Mesenchymal stem cell (in vitro differentiated cells and primary cell): Measurements from ENCODE around the gene VSTM1.
"Not testable (repeated sequence)": the region's sequence is repeated elsewhere in the genome, so short reads cannot be mapped to it uniquely, and the experiment has no call there.

Source experiments
- DNase-seq: peaks from one replicate; pipeline ENCODE4 v3.0.0-alpha.2; 2013
- H2AFZ ChIP-seq: one replicate; pipeline ENCODE4 v1.6.1; 2013; ENCODE audit warnings: low read depth, mild to moderate bottlenecking, control low read depth, inconsistent platforms, low read length, moderate library complexity
- H2AK5ac ChIP-seq: 2 replicates; pipeline ENCODE4 v1.6.1; 2013; ENCODE audit warnings: low read length, moderate library complexity, mild to moderate bottlenecking, inconsistent platforms; ENCODE audit not compliant: severe bottlenecking
- H2BK120ac ChIP-seq: one replicate; pipeline ENCODE4 v1.6.1; 2013; ENCODE audit warnings: low read depth, mild to moderate bottlenecking, inconsistent platforms, low read length, moderate library complexity
- H2BK12ac ChIP-seq, 2 experiments: one replicate each; pipeline ENCODE4 v1.6.1; 2013; ENCODE audit warnings: inconsistent platforms in 2 of 2, low read length in 2 of 2, mild to moderate bottlenecking in 2 of 2, moderate library complexity in 2 of 2, control low read depth in 1 of 2
- H2BK15ac ChIP-seq: one replicate; pipeline ENCODE4 v1.6.1; 2013; ENCODE audit warnings: mild to moderate bottlenecking, low read depth, inconsistent platforms; ENCODE audit not compliant: poor library complexity, severe bottlenecking
- H2BK5ac ChIP-seq: 2 replicates; pipeline ENCODE4 v1.6.1; 2013; ENCODE audit warnings: low read depth, mild to moderate bottlenecking, low read length, control low read depth, inconsistent platforms; ENCODE audit not compliant: poor library complexity, severe bottlenecking
- H3K14ac ChIP-seq, 2 experiments: one replicate each; pipeline ENCODE4 v1.6.1; 2013; ENCODE audit warnings: inconsistent platforms in 2 of 2, low read length in 2 of 2, control low read depth in 1 of 2, mild to moderate bottlenecking in 1 of 2, moderate library complexity in 1 of 2
- H3K18ac ChIP-seq, 2 experiments: one replicate each; pipeline ENCODE4 v1.6.1; 2013; ENCODE audit warnings: inconsistent platforms in 2 of 2, low read length in 2 of 2, control low read depth in 1 of 2, low read depth in 1 of 2, mild to moderate bottlenecking in 1 of 2
- H3K23ac ChIP-seq, 2 experiments: one replicate each; pipeline ENCODE4 v1.6.1; 2013; ENCODE audit warnings: inconsistent platforms in 2 of 2, low read length in 2 of 2, mild to moderate bottlenecking in 2 of 2, moderate library complexity in 2 of 2, control low read depth in 1 of 2
- H3K27ac ChIP-seq: 2 replicates; pipeline ENCODE4 v1.5.1; 2013; ENCODE audit warnings: mild to moderate bottlenecking, moderate library complexity, low read length, control low read depth, inconsistent platforms; ENCODE audit not compliant: poor library complexity, severe bottlenecking
- H3K27me3 ChIP-seq, 2 experiments: 2 replicates each; pipeline versions ENCODE4 v1.6.1 to v1.7.0; 2013; ENCODE audit warnings: low read length in 2 of 2, mild to moderate bottlenecking in 2 of 2, moderate library complexity in 2 of 2, control low read depth in 1 of 2, inconsistent platforms in 1 of 2; ENCODE audit not compliant: control insufficient read depth in 1 of 2, insufficient read depth in 1 of 2
- H3K36me3 ChIP-seq, 2 experiments: 2 replicates each; pipeline versions ENCODE4 v1.6.1 to v1.7.0; 2013; ENCODE audit warnings: low read length in 2 of 2, control low read depth in 1 of 2, inconsistent platforms in 1 of 2, low read depth in 1 of 2, mild to moderate bottlenecking in 1 of 2; ENCODE audit not compliant: insufficient read depth in 2 of 2, control insufficient read depth in 1 of 2
- H3K4ac ChIP-seq, 2 experiments: one replicate each; pipeline ENCODE4 v1.6.1; 2013; ENCODE audit warnings: inconsistent platforms in 2 of 2, low read length in 2 of 2, mild to moderate bottlenecking in 2 of 2, moderate library complexity in 2 of 2, control low read depth in 1 of 2, low read depth in 1 of 2
- H3K4me1 ChIP-seq: 2 replicates; pipeline ENCODE4 v1.6.1; 2013; ENCODE audit warnings: low read depth, low read length, control low read depth; ENCODE audit not compliant: control insufficient read depth, insufficient read depth
- H3K4me2 ChIP-seq: 2 replicates; pipeline ENCODE4 v1.6.1; 2013; ENCODE audit warnings: low read length, mild to moderate bottlenecking, inconsistent platforms; ENCODE audit not compliant: poor library complexity, severe bottlenecking
- H3K4me3 ChIP-seq, 2 experiments: 2 replicates each; pipeline versions ENCODE4 v1.5.1 to v1.7.0; 2013; ENCODE audit warnings: low read length in 2 of 2, mild to moderate bottlenecking in 2 of 2, control low read depth in 1 of 2, low read depth in 1 of 2; ENCODE audit not compliant: insufficient read depth in 1 of 2
- H3K79me1 ChIP-seq: replicated peaks from 2 replicates; pipeline ENCODE4 v1.6.1; 2013; ENCODE audit warnings: mild to moderate bottlenecking, control low read depth, low read length, inconsistent platforms; ENCODE audit not compliant: poor library complexity, severe bottlenecking
- H3K9ac ChIP-seq: 2 replicates; pipeline ENCODE4 v1.7.0; 2013; ENCODE audit warnings: mild to moderate bottlenecking, low read length, moderate library complexity
- H3K9me3 ChIP-seq: 2 replicates; pipeline ENCODE4 v1.7.0; 2013; ENCODE audit warnings: mild to moderate bottlenecking, low read length; ENCODE audit not compliant: control insufficient read depth
- H4K8ac ChIP-seq: one replicate; pipeline ENCODE4 v1.6.1; 2013; ENCODE audit warnings: inconsistent platforms, mild to moderate bottlenecking, low read length, moderate library complexity
- H4K91ac ChIP-seq: one replicate; pipeline ENCODE4 v1.6.1; 2013; ENCODE audit warnings: mild to moderate bottlenecking, low read length, inconsistent platforms
- WGBS: methylation state at CpG from one replicate; pipeline ENCODE4 v1.1.7; 2013; ENCODE audit warnings: mixed read lengths; 5-methylcytosine and 5-hydroxymethylcytosine counted together

Gene VSTM1

DNA sequence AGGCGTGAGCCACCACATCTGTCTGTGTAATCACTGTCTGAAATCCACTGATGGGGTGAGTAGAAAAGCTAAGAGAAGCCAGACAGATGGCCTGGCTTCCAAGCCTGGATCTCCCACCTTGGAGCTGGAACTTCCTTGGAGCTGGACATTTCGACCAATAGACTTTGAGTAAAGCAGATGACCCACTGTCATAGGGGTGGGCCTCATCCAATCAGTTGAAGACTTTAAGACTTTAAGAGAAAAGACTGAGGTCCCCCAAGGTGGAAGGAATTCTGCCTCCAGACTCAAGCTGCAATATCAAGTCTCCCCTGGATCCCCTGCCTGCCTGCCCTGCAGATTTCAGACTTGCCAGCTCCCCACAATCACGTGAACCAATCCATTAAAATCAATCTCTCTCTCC lies 20.7 kb downstream of the VSTM1 start:
- Histone ChIP-seq H3K23ac (no peak overlapping the region), H2BK15ac (no peak overlapping the region), H4K8ac (no peak overlapping the region), H3K79me1 (no peaks in the 10 kb centered on the region), H3K14ac (no peak overlapping the region), H3K36me3 (no peaks in the 10 kb centered on the region), H3K18ac (no peak overlapping the region), H3K27me3 (peaks cover 0 to 37% of the 10 kb centered on the region in 2 experiments), H3K9me3 (no peaks in the 10 kb centered on the region), H2AFZ (no peak overlapping the region), H3K9ac (no peak overlapping the region), H4K91ac (no peak overlapping the region), H3K4me1 (no peaks in the 10 kb centered on the region), H2BK12ac (no peak overlapping the region), H2BK5ac (no peak overlapping the region), H3K4me2 (no peak overlapping the region), H3K4ac (no peak overlapping the region), H3K27ac (no peak overlapping the region), H3K4me3 (no peak overlapping the region), H2AK5ac (no peak overlapping the region), H2BK120ac (no peak overlapping the region)
- no peak for DNase-seq
- WGBS = 39% methylated on average over 2 of the region's 3 CpGs

DNA sequence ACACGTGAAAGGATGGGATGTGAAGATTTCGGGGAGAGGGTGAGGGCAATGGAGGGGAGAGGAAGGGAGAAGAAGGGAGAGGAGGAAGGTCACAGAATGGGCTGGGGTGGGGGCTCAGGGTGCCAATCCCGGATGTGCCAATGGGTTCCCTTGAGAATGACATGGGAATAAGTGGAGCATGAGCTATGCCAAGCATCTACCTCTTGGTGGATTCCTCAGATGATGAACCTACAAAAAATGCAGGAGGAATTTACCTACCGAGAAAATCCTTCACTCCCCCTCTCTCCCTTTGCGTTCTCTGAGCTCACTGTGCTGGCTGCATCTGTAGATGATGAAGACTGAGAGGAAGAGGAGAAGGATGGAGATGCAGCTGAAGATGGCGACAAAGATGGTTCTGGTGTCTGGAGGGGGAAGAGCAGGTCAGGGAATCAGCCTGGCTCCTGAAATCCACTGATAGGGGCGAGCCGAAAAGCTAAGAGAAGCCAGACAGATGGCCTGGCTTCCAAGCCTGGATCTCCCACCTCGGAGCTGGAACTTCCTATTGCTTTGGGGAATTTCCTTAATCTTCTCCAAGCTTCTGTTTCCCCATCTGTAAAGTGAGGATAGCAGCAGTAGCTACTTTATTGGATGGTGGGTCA lies 21.6 kb downstream of the VSTM1 start:
- no peak overlapping the region for H4K91ac ChIP-seq
- H3K18ac ChIP-seq = no peak overlapping the region
- H3K14ac ChIP-seq = no peak overlapping the region
- H3K9me3 ChIP-seq = no peaks in the 10 kb centered on the region
- no peak overlapping the region for H2AK5ac ChIP-seq
- H2AFZ ChIP-seq = no peak overlapping the region
- H3K4me2 ChIP-seq = no peak overlapping the region
- H3K4me1 ChIP-seq = no peaks in the 10 kb centered on the region
- no peak overlapping the region for H2BK120ac ChIP-seq
- 60% methylated on average over 7 of the region's 9 CpGs for WGBS
- no peak overlapping the region for H4K8ac ChIP-seq
- H2BK15ac ChIP-seq = no peak overlapping the region
- no peak overlapping the region for H3K4me3 ChIP-seq
- H3K9ac ChIP-seq = no peak overlapping the region
- H3K4ac ChIP-seq = no peak overlapping the region
- no peaks in the 10 kb centered on the region for H3K36me3 ChIP-seq
- no peak overlapping the region for H2BK5ac ChIP-seq
- no peaks in the 10 kb centered on the region for H3K79me1 ChIP-seq
- H2BK12ac ChIP-seq = no peak overlapping the region
- no peak overlapping the region for H3K27ac ChIP-seq
- no peak overlapping the region for H3K23ac ChIP-seq
- DNase-seq = no peak
- peaks cover 0 to 33% of the 10 kb centered on the region in 2 experiments for H3K27me3 ChIP-seq

DNA sequence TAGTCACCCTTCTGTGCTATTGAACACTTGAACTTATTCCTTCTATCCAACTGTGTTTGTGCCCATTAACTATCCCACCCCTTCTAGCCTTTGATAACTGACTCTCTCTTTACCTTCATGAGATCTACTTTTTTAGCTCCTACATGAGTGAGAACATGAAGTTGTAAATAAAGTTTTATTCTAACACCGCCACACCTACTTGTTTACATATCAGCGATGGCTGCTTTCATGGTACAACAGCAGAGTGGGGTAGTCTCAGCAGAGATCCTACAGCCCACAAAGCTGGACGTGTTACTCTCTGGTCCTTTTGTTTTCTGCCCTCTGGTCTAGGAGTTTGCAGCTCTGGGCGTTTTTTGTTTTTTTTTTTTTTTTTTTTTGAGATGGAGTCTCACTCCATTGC lies 23.7 kb downstream of the VSTM1 start:
- Histone ChIP-seq H2BK5ac (no peak overlapping the region), H3K36me3 (no peaks in the 10 kb centered on the region), H3K4me3 (no peak overlapping the region), H3K27ac (no peak overlapping the region), H2BK120ac (no peak overlapping the region), H3K79me1 (no peaks in the 10 kb centered on the region), H2AK5ac (no peak overlapping the region), H3K4me2 (no peak overlapping the region), H2BK12ac (no peak overlapping the region), H3K9ac (no peak overlapping the region), H3K4me1 (no peaks in the 10 kb centered on the region), H3K4ac (no peak overlapping the region), H3K27me3 (peaks cover 0 to 16% of the 10 kb centered on the region in 2 experiments), H2AFZ (no peak overlapping the region), H4K91ac (no peak overlapping the region), H2BK15ac (no peak overlapping the region), H3K23ac (no peak overlapping the region), H3K14ac (no peak overlapping the region), H4K8ac (no peak overlapping the region), H3K9me3 (no peaks in the 10 kb centered on the region), H3K18ac (no peak overlapping the region)
- DNase-seq = no peak
- WGBS = 73% methylated on average over 4 of the region's 4 CpGs

DNA sequence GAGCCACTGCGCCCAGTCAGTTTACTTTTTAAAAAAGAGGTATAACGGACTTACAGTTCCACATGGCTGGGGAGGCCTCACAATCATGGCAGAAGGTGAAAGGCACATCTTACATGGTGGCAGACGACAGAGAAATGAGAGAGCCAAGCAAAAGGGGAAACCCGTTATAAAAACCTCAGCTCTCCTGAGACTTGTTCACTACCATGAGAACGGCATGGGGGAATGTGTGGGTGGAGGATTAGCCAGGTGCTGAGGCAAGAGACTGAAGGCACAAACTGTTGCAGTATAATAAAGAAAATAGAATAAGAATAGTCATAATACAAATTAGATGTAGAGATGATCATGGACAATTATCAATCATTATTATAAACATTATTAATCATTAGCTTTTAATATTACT lies 27.2 kb downstream of the VSTM1 start:
- DNase-seq, H3K27me3 ChIP-seq, H3K4me2 ChIP-seq, H3K79me1 ChIP-seq, H3K9me3 ChIP-seq, H3K36me3 ChIP-seq, H4K91ac ChIP-seq, H3K27ac ChIP-seq, H2BK5ac ChIP-seq, H3K4me1 ChIP-seq, H2BK15ac ChIP-seq, H3K4me3 ChIP-seq, H3K23ac ChIP-seq, H3K14ac ChIP-seq, H3K18ac ChIP-seq, H2BK12ac ChIP-seq, H3K9ac ChIP-seq, H2AK5ac ChIP-seq, H3K4ac ChIP-seq, H4K8ac ChIP-seq, H2AFZ ChIP-seq, H2BK120ac ChIP-seq: not testable (repeated sequence)
- WGBS = 95% methylated on average over 4 of the region's 5 CpGs
